GM23338 (cell line): Measurements from ENCODE around the gene CNDP2. TPM values are rescaled to one million over a fixed set of nuclear protein-coding genes. Genes with fewer than 3 reads are reported as not detected.

ENCODE experiments used
- ATAC-seq: fragments of 200-7000 bp; cut with Tn5 transposase; 3 replicates; pipeline ENCODE4 v1.9.1; 2020
- DNase-seq: peaks from one replicate; pipeline ENCODE4 v3.0.0-alpha.2; 2015; ENCODE audit warnings: low spot score
- H2AFZ ChIP-seq: fragments of 200-600 bp; sonication (generic); 2 replicates; pipeline ENCODE4 v1.8.0; 2016; ENCODE audit warnings: antibody characterized with exemption, mild to moderate bottlenecking, moderate library complexity
- H3F3A ChIP-seq: fragments of 200-600 bp; sonication (generic); replicated peaks from 2 replicates; pipeline ENCODE4 v1.8.0; 2017; ENCODE audit warnings: antibody characterized with exemption, mixed run types, low read depth
- H3K27ac ChIP-seq: fragments of 200-600 bp; sonication (generic); 2 replicates; pipeline ENCODE4 v1.6.1; 2016; ENCODE audit warnings: low read depth
- H3K27me3 ChIP-seq: fragments of 200-600 bp; sonication (generic); 2 replicates; pipeline ENCODE4 v1.8.0; 2016; ENCODE audit warnings: mild to moderate bottlenecking, mixed run types, moderate library complexity; ENCODE audit not compliant: insufficient read depth
- H3K36me3 ChIP-seq: fragments of 200-600 bp; sonication (generic); 2 replicates; pipeline ENCODE4 v1.8.0; 2016; ENCODE audit warnings: mild to moderate bottlenecking; ENCODE audit not compliant: insufficient read depth
- H3K4me1 ChIP-seq: fragments of 200-600 bp; sonication (generic); 2 replicates; pipeline ENCODE4 v1.8.0; 2016; ENCODE audit warnings: mild to moderate bottlenecking, moderate library complexity; ENCODE audit not compliant: insufficient read depth
- H3K4me2 ChIP-seq: fragments of 200-600 bp; sonication (generic); 2 replicates; pipeline ENCODE4 v1.7.1; 2017; ENCODE audit warnings: mixed run types
- H3K4me3 ChIP-seq: fragments of 200-600 bp; sonication (generic); 2 replicates; pipeline ENCODE4 v1.6.1; 2016; ENCODE audit warnings: mixed run types
- H3K79me2 ChIP-seq: fragments of 200-600 bp; sonication (generic); replicated peaks from 2 replicates; pipeline ENCODE4 v1.8.0; 2017; ENCODE audit warnings: mild to moderate bottlenecking; ENCODE audit not compliant: insufficient read depth
- H3K9me2 ChIP-seq: fragments of 200-600 bp; sonication (generic); 2 replicates; pipeline ENCODE4 v1.8.0; 2017; ENCODE audit not compliant: insufficient read depth
- H4K20me1 ChIP-seq: fragments of 200-600 bp; sonication (generic); replicated peaks from 2 replicates; pipeline ENCODE4 v1.8.0; 2017; ENCODE audit warnings: mild to moderate bottlenecking; ENCODE audit not compliant: insufficient read depth
- H3K27ac Mint-ChIP-seq: 2 replicates; pipeline ENCODE4 v1.8.0; 2020; ENCODE audit warnings: inconsistent platforms, mild to moderate bottlenecking, moderate library complexity, mixed read lengths
- H3K27me3 Mint-ChIP-seq: 3 replicates; pipeline ENCODE4 v1.8.0; 2022; ENCODE audit warnings: low read depth, mild to moderate bottlenecking, moderate library complexity, mixed read lengths, inconsistent platforms; ENCODE audit not compliant: insufficient read depth, poor library complexity
- H3K36me3 Mint-ChIP-seq: 3 replicates; pipeline ENCODE4 v1.8.0; 2021; ENCODE audit warnings: low read depth, mild to moderate bottlenecking, inconsistent platforms, moderate library complexity, mixed read lengths
- H3K4me1 Mint-ChIP-seq: 3 replicates; pipeline ENCODE4 v1.8.0; 2020; ENCODE audit warnings: mild to moderate bottlenecking, inconsistent platforms, mixed read lengths
- H3K4me3 Mint-ChIP-seq: 3 replicates; pipeline ENCODE4 v1.8.0; 2021; ENCODE audit warnings: moderate library complexity, mild to moderate bottlenecking, inconsistent platforms, mixed read lengths
- H3K9me3 Mint-ChIP-seq: 3 replicates; pipeline ENCODE4 v1.8.0; 2020; ENCODE audit warnings: moderate library complexity, mild to moderate bottlenecking, inconsistent platforms, mixed read lengths
- CREB1 ChIP-seq: fragments of 250-450 bp; sonication (Bioruptor Pico); IDR thresholded peaks from 2 replicates; pipeline ENCODE4 v1.5.0; 2020; ENCODE audit warnings: low read depth, mild to moderate bottlenecking, moderate library complexity
- EZH2phosphoT487 ChIP-seq: fragments of 200-600 bp; sonication (generic); IDR thresholded peaks from one replicate; pipeline ENCODE4 v1.8.1; 2018; ENCODE audit warnings: antibody characterized with exemption; ENCODE audit not compliant: unreplicated experiment
- NANOG ChIP-seq: IDR thresholded peaks from 2 replicates; pipeline ENCODE4 v1.6.1; 2016; ENCODE audit warnings: antibody characterized with exemption, borderline replicate concordance
- POLR2AphosphoS5 ChIP-seq: IDR thresholded peaks from 2 replicates; pipeline ENCODE4 v1.6.1; 2016; ENCODE audit warnings: antibody characterized with exemption, low read depth
- ZNF114 ChIP-seq: fragments of 250-450 bp; sonication (Bioruptor Pico); IDR thresholded peaks from 2 replicates; pipeline ENCODE4 v1.5.0; 2020; ENCODE audit warnings: mild to moderate bottlenecking, moderate library complexity
- polyA plus RNA-seq: library from polyadenylated mRNA; unstranded; fragments of >200 nt; fragmentation: Nextera tagmentation; extraction: Ambion mirVana; gene quantifications from 2 replicates; pipeline ENCODE4 v1.2.1, GENCODE V29; 2016
- total RNA-seq: library from RNA; depleted of rRNA; stranded (reverse); fragments of >200 nt; shearing (Covaris generic); gene quantifications from 2 replicates; pipeline ENCODE4 v1.2.3, GENCODE V29; 2014
- TF ChIP-seq, protein P1 (sequence below): IDR thresholded peaks from 2 replicates; pipeline ENCODE4 v1.6.1; 2016; ENCODE audit warnings: antibody characterized with exemption
- TF ChIP-seq, protein P2 (sequence below): IDR thresholded peaks from one replicate; pipeline ENCODE4 v1.6.1; 2018; ENCODE audit warnings: antibody characterized with exemption; ENCODE audit not compliant: unreplicated experiment
- TF ChIP-seq, protein P3 (sequence below), 2 experiments: fragments of 200-600 bp in 1 of 2; sonication (generic) in 1 of 2; conservative IDR thresholded peaks; 2 replicates each; pipeline versions ENCODE4 v1.5.1 to v1.6.1; 2016 to 2017; ENCODE audit warnings: antibody characterized with exemption in 2 of 2, low read depth in 2 of 2, mild to moderate bottlenecking in 2 of 2, moderate library complexity in 1 of 2

Gene CNDP2
- total and polyA plus RNA-seq, 2 experiments from 2014 or later, result 116 to 175 TPM

DNA sequence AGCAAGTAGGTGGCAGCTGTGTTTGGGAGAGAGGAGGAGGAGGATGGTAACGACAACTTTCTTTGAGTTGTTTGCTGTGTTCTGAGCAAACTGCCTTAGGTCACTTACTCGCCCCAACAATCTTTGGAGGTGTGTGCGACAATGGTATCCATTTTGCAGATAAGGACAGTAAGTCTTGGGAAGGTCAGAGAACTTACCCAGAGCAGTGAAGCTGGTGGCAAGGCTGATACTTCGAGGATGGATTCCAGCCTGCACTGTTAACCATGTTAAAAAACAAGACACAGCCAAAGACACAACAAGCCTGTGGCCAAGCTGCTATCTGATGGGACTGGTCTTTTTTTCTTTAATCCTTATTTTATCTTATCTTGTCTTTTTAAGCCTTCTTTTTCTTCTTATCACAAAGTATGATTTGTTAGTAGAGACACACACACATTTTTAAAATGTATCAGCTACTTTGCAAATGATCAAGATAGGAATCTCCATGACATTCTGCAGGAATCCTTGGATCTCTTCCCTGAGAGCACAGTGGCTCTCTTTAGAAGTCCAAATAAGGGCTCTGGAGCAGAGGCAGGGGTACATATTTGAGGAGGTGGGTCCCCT is 66.1 kb downstream of the CNDP2 start (continued):
- TF ChIP-seq EZH2phosphoT487 (no peak), POLR2AphosphoS5 (no peak)
- TF ChIP-seq, protein P1, sequence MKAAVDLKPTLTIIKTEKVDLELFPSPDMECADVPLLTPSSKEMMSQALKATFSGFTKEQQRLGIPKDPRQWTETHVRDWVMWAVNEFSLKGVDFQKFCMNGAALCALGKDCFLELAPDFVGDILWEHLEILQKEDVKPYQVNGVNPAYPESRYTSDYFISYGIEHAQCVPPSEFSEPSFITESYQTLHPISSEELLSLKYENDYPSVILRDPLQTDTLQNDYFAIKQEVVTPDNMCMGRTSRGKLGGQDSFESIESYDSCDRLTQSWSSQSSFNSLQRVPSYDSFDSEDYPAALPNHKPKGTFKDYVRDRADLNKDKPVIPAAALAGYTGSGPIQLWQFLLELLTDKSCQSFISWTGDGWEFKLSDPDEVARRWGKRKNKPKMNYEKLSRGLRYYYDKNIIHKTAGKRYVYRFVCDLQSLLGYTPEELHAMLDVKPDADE, result no peak

DNA sequence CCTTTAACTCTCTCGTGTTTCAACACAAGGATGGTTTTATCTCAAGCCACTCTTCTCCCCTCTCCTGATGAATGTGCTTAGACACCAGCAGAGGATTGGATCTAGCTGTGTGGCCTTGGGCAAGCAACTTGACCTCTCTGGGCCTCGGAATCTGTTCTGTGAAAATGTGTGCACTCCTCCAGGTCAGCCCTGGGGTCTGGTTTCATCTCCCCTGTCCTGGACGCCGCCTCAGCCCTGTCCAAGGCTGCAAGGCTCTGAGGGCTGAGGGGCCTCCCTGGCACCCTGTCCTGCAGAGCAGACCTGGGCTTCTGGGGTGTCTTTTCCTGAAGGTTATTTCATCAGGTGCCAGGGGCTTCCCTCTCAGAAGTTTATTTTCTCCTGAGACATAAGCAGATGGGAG is 66.6 kb downstream of the CNDP2 start:
- Mint-ChIP-seq H3K4me3 (no peak overlapping the region), H3K36me3 (peaks cover 22% of the 10 kb centered on the region), H3K27ac (no peak overlapping the region), H3K4me1 (no peaks in the 10 kb centered on the region), H3K9me3 (peaks cover 37% of the 10 kb centered on the region), H3K27me3 (peaks cover 4% of the 10 kb centered on the region)
- ATAC-seq (no peak), DNase-seq (no peak)
- TF ChIP-seq, protein P1, result no peak
- TF ChIP-seq, protein P2, sequence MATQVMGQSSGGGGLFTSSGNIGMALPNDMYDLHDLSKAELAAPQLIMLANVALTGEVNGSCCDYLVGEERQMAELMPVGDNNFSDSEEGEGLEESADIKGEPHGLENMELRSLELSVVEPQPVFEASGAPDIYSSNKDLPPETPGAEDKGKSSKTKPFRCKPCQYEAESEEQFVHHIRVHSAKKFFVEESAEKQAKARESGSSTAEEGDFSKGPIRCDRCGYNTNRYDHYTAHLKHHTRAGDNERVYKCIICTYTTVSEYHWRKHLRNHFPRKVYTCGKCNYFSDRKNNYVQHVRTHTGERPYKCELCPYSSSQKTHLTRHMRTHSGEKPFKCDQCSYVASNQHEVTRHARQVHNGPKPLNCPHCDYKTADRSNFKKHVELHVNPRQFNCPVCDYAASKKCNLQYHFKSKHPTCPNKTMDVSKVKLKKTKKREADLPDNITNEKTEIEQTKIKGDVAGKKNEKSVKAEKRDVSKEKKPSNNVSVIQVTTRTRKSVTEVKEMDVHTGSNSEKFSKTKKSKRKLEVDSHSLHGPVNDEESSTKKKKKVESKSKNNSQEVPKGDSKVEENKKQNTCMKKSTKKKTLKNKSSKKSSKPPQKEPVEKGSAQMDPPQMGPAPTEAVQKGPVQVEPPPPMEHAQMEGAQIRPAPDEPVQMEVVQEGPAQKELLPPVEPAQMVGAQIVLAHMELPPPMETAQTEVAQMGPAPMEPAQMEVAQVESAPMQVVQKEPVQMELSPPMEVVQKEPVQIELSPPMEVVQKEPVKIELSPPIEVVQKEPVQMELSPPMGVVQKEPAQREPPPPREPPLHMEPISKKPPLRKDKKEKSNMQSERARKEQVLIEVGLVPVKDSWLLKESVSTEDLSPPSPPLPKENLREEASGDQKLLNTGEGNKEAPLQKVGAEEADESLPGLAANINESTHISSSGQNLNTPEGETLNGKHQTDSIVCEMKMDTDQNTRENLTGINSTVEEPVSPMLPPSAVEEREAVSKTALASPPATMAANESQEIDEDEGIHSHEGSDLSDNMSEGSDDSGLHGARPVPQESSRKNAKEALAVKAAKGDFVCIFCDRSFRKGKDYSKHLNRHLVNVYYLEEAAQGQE, result no peak
- TF ChIP-seq ZNF114 (no peak), NANOG (no peak), CREB1 (CRISPR knock-in tag) (no peak)
- TF ChIP-seq, protein P3, sequence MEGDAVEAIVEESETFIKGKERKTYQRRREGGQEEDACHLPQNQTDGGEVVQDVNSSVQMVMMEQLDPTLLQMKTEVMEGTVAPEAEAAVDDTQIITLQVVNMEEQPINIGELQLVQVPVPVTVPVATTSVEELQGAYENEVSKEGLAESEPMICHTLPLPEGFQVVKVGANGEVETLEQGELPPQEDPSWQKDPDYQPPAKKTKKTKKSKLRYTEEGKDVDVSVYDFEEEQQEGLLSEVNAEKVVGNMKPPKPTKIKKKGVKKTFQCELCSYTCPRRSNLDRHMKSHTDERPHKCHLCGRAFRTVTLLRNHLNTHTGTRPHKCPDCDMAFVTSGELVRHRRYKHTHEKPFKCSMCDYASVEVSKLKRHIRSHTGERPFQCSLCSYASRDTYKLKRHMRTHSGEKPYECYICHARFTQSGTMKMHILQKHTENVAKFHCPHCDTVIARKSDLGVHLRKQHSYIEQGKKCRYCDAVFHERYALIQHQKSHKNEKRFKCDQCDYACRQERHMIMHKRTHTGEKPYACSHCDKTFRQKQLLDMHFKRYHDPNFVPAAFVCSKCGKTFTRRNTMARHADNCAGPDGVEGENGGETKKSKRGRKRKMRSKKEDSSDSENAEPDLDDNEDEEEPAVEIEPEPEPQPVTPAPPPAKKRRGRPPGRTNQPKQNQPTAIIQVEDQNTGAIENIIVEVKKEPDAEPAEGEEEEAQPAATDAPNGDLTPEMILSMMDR (conservative IDR thresholded peaks at IDR 0.05; ENCODE audit: low read depth in 2 of 2), result no peak
- Histone ChIP-seq H3F3A (no peaks in the 10 kb centered on the region), H3K79me2 (no peaks in the 10 kb centered on the region), H3K27ac (no peak overlapping the region), H3K27me3 (no peaks in the 10 kb centered on the region), H3K4me3 (no peak overlapping the region), H3K36me3 (no peaks in the 10 kb centered on the region), H4K20me1 (no peaks in the 10 kb centered on the region), H2AFZ (no peak overlapping the region), H3K4me2 (no peak overlapping the region), H3K4me1 (no peaks in the 10 kb centered on the region), H3K9me2 (no peaks in the 10 kb centered on the region)
